A673 (cell line): ENCODE measurements around the gene KCNIP3.

Experiments
- CTCF ChIP-seq: fragments of 300-800, 200-600 bp; sonication (generic); conservative IDR thresholded peaks from 2 replicates; pipeline ENCODE4 v1.5.1; 2017; ENCODE audit warnings: low read depth, mild to moderate bottlenecking, antibody characterized with exemption, low read length, moderate library complexity, mixed read lengths
- EZH2 ChIP-seq: fragments of 200-600 bp; sonication (generic); IDR thresholded peaks from 2 replicates; pipeline ENCODE4 v1.6.1; 2017; ENCODE audit warnings: borderline replicate concordance, low read depth, mild to moderate bottlenecking, mixed read lengths, antibody characterized with exemption, low read length; ENCODE audit not compliant: poor library complexity, severe bottlenecking

DNA sequence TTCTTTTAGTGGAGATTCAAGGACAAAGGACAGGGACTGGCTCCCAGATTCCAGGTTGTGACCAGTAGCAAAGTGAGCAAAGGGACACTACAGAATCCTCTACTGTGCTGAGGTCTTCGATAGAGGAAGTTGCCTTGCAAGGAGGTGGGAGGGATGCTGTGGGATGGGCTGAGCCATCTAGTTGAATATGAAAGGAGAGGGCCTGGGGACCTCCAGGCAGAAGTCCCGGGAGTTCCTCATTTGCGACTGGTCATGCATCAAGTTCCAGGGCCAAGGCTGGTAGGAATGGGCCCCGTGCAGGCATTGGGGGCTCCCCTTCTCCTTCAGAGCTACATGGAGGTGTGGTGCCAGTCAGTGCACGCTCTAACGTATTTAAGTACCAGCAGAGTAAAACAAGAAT, 35.5 kb upstream of the KCNIP3 start:
- TF ChIP-seq EZH2 (no peak), CTCF (no peak)
